HepG2 (cell line): ENCODE data around the gene NCAPD2. TPM values are rescaled to one million over a fixed set of nuclear protein-coding genes. Genes with fewer than 3 reads are reported as not detected.

Experiments used
- ARNTL ChIP-seq: sonication (generic); formaldehyde crosslinking; IDR thresholded peaks from 2 replicates; pipeline ENCODE4 v1.4.0; 2020; ENCODE audit warnings: mild to moderate bottlenecking, missing genetic modification reagents
- ELF3 ChIP-seq: IDR thresholded peaks from 2 replicates; pipeline ENCODE4 v1.6.1; 2016; ENCODE audit warnings: missing genetic modification reagents, missing compliant biosample characterization
- EZH2 ChIP-seq: conservative IDR thresholded peaks from 2 replicates; pipeline ENCODE4 v1.6.1; 2012; ENCODE audit warnings: mild to moderate bottlenecking, low read depth, low read length, moderate library complexity
- SNAPC2 ChIP-seq: sonication (generic); formaldehyde crosslinking; IDR thresholded peaks from 2 replicates; pipeline ENCODE4 v1.8.1; 2022; ENCODE audit warnings: mild to moderate bottlenecking, missing genetic modification reagents
- SOX6 ChIP-seq, 2 experiments: fragments of 450-650 bp in 1 of 2; sonication (generic) in 1 of 2; formaldehyde crosslinking in 1 of 2; IDR thresholded peaks; 2 replicates each; pipeline versions ENCODE4 v1.4.0 to v1.6.1; 2017 to 2020; ENCODE audit warnings: antibody characterized with exemption in 1 of 2, mild to moderate bottlenecking in 1 of 2, missing genetic modification reagents in 1 of 2
- THAP11 ChIP-seq: IDR thresholded peaks from 2 replicates; pipeline ENCODE4 v1.6.1; 2016; ENCODE audit warnings: missing biosample characterization, missing genetic modification reagents
- U2AF1 ChIP-seq: fragments of 200-400 bp; formaldehyde crosslinking; optimal IDR thresholded peaks from 2 replicates; pipeline ENCODE3; 2017; ENCODE audit warnings: mild to moderate bottlenecking, low read depth, low read length
- ZMYM3 ChIP-seq: sonication (generic); formaldehyde crosslinking; IDR thresholded peaks from 2 replicates; pipeline ENCODE4 v1.5.1; 2020; ENCODE audit warnings: mild to moderate bottlenecking, missing genetic modification reagents
- ZNF225 ChIP-seq: sonication (generic); formaldehyde crosslinking; IDR thresholded peaks from 2 replicates; pipeline ENCODE4 v1.4.0; 2020; ENCODE audit warnings: mild to moderate bottlenecking, missing genetic modification reagents
- ZNF703 ChIP-seq: sonication (generic); formaldehyde crosslinking; IDR thresholded peaks from 2 replicates; pipeline ENCODE4 v1.5.1; 2020; ENCODE audit warnings: missing genetic modification reagents, mild to moderate bottlenecking, moderate library complexity, borderline replicate concordance
- ZNF749 ChIP-seq: sonication (generic); formaldehyde crosslinking; IDR thresholded peaks from 2 replicates; pipeline ENCODE4 v1.8.0; 2022; ENCODE audit warnings: mild to moderate bottlenecking, missing genetic modification reagents, moderate library complexity, borderline replicate concordance
- ZNF839 ChIP-seq: sonication (generic); formaldehyde crosslinking; IDR thresholded peaks from 2 replicates; pipeline ENCODE4 v1.4.0; 2020; ENCODE audit warnings: missing genetic modification reagents, mild to moderate bottlenecking, borderline replicate concordance
- ZNF841 ChIP-seq: sonication (generic); formaldehyde crosslinking; IDR thresholded peaks from 2 replicates; pipeline ENCODE4 v1.8.1; 2023; ENCODE audit warnings: missing genetic modification reagents, borderline replicate concordance
- polyA plus RNA-seq, 8 experiments: library from polyadenylated mRNA; depleted of rRNA in 3 of 8; stranded (reverse) in 7 of 8; unstranded in 1 of 8; fragments of >200 nt; fragmentation: Illumina TruSeq in 4 of 8; extraction: Trizol in 4 of 8; gene quantifications; 2 replicates each; pipeline versions ENCODE4 v1.2.1 to v1.2.3, GENCODE V29; 2011 to 2016; ENCODE audit warnings: low read depth in 4 of 8, missing spikeins in 1 of 8, mixed read lengths in 1 of 8; ENCODE audit not compliant: insufficient read depth in 1 of 8
- total RNA-seq, 5 experiments: library from RNA; depleted of rRNA; stranded (reverse); fragments of >200 nt; fragmentation: Illumina TruSeq; extraction: Trizol; gene quantifications; 2 replicates each; pipeline ENCODE4 v1.2.3, GENCODE V29; 2016; ENCODE audit warnings: low read depth in 1 of 5
- TF ChIP-seq, protein P1 (sequence below): sonication (generic); formaldehyde crosslinking; IDR thresholded peaks from 2 replicates; pipeline ENCODE4; 2020; ENCODE audit warnings: missing genetic modification reagents, mild to moderate bottlenecking, borderline replicate concordance
- TF ChIP-seq, protein P2 (sequence below): fragments of 450-650 bp; IDR thresholded peaks from 2 replicates; pipeline ENCODE4 v1.6.1; 2016
- TF ChIP-seq, protein P3 (sequence below): sonication (generic); formaldehyde crosslinking; IDR thresholded peaks from 2 replicates; pipeline ENCODE4 v1.5.0; 2020; ENCODE audit warnings: missing genetic modification reagents
- TF ChIP-seq, protein P4 (sequence below): sonication (generic); formaldehyde crosslinking; IDR thresholded peaks from 2 replicates; pipeline ENCODE4 v1.4.0; 2020; ENCODE audit warnings: missing genetic modification reagents, borderline replicate concordance
- TF ChIP-seq, protein P5 (sequence below): sonication (generic); formaldehyde crosslinking; IDR thresholded peaks from 2 replicates; pipeline ENCODE4 v1.8.1; 2023; ENCODE audit warnings: mild to moderate bottlenecking, missing genetic modification reagents

Gene NCAPD2
- total and polyA plus RNA-seq, 2 of the 13 experiments (the other 11 are each of a cell fraction or from before 2014, with no cell fraction given): 51.1 to 65.6 TPM

DNA sequence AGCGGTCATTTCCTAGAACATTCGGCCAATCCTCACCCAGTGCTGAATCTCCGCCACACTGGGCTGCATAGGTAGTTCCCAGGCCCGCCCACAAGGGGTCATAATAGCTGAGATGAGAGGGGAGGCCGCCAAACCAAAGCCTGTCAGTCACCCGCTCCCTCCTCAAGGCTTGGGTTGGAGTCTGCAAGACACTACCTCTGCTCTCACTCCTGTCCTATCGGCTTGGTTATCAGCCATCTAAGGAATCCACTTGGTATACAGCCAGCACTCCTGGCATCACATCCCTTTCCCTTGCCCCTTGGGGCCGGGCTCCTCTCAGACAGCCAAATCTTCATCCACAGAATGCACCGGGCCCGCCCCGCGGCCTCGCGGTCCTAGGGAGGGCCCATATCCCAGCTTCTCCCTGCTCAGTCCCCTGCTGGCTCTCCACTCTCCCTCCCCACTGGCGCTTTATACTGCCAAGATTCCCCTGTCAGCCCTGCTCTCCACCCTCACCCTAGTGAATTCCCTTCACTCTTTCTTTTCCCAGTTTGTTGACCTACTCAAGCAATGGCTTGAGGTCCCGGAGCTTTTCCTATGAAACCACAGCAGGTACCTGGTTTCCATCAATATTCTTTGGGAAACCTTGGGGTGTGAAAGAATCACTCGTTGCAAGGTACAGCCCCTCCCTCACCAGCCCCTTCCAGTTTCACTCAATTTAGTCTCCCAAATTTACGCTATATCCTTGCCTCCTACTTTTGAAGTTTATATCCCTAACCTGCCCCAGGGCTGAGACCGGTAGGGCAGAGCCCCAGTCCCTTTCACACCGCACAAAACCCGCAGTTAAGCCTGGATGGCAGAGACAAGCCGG lies 60.5 kb downstream of the NCAPD2 start (continued):
- TF ChIP-seq ZNF225 (CRISPR knock-in tag): no peak
- TF ChIP-seq ZMYM3: no peak
- TF ChIP-seq, protein P1, sequence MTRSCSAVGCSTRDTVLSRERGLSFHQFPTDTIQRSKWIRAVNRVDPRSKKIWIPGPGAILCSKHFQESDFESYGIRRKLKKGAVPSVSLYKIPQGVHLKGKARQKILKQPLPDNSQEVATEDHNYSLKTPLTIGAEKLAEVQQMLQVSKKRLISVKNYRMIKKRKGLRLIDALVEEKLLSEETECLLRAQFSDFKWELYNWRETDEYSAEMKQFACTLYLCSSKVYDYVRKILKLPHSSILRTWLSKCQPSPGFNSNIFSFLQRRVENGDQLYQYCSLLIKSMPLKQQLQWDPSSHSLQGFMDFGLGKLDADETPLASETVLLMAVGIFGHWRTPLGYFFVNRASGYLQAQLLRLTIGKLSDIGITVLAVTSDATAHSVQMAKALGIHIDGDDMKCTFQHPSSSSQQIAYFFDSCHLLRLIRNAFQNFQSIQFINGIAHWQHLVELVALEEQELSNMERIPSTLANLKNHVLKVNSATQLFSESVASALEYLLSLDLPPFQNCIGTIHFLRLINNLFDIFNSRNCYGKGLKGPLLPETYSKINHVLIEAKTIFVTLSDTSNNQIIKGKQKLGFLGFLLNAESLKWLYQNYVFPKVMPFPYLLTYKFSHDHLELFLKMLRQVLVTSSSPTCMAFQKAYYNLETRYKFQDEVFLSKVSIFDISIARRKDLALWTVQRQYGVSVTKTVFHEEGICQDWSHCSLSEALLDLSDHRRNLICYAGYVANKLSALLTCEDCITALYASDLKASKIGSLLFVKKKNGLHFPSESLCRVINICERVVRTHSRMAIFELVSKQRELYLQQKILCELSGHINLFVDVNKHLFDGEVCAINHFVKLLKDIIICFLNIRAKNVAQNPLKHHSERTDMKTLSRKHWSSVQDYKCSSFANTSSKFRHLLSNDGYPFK: no peak
- TF ChIP-seq, protein P2, sequence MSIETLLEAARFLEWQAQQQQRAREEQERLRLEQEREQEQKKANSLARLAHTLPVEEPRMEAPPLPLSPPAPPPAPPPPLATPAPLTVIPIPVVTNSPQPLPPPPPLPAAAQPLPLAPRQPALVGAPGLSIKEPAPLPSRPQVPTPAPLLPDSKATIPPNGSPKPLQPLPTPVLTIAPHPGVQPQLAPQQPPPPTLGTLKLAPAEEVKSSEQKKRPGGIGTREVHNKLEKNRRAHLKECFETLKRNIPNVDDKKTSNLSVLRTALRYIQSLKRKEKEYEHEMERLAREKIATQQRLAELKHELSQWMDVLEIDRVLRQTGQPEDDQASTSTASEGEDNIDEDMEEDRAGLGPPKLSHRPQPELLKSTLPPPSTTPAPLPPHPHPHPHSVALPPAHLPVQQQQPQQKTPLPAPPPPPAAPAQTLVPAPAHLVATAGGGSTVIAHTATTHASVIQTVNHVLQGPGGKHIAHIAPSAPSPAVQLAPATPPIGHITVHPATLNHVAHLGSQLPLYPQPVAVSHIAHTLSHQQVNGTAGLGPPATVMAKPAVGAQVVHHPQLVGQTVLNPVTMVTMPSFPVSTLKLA: no peak
- TF ChIP-seq ZNF839: no peak
- TF ChIP-seq SOX6 (IDR thresholded peaks at IDR 0.05): no peak
- 0 out of 2 replicates have a peak, but pooled peaks have one; percentile 20 for TF ChIP-seq SOX6 (CRISPR knock-in tag; IDR thresholded peaks at IDR 0.05)
- no peak for TF ChIP-seq U2AF1
- TF ChIP-seq, protein P3, sequence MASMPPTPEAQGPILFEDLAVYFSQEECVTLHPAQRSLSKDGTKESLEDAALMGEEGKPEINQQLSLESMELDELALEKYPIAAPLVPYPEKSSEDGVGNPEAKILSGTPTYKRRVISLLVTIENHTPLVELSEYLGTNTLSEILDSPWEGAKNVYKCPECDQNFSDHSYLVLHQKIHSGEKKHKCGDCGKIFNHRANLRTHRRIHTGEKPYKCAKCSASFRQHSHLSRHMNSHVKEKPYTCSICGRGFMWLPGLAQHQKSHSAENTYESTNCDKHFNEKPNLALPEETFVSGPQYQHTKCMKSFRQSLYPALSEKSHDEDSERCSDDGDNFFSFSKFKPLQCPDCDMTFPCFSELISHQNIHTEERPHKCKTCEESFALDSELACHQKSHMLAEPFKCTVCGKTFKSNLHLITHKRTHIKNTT (CRISPR knock-in tag): no peak
- no peak; the same call in 1 of the 2 replicates for TF ChIP-seq ZNF749
- no peak for TF ChIP-seq SNAPC2 (CRISPR knock-in tag)
- TF ChIP-seq EZH2: no peak
- no peak for TF ChIP-seq ZNF841 (CRISPR knock-in tag)
- TF ChIP-seq, protein P4, sequence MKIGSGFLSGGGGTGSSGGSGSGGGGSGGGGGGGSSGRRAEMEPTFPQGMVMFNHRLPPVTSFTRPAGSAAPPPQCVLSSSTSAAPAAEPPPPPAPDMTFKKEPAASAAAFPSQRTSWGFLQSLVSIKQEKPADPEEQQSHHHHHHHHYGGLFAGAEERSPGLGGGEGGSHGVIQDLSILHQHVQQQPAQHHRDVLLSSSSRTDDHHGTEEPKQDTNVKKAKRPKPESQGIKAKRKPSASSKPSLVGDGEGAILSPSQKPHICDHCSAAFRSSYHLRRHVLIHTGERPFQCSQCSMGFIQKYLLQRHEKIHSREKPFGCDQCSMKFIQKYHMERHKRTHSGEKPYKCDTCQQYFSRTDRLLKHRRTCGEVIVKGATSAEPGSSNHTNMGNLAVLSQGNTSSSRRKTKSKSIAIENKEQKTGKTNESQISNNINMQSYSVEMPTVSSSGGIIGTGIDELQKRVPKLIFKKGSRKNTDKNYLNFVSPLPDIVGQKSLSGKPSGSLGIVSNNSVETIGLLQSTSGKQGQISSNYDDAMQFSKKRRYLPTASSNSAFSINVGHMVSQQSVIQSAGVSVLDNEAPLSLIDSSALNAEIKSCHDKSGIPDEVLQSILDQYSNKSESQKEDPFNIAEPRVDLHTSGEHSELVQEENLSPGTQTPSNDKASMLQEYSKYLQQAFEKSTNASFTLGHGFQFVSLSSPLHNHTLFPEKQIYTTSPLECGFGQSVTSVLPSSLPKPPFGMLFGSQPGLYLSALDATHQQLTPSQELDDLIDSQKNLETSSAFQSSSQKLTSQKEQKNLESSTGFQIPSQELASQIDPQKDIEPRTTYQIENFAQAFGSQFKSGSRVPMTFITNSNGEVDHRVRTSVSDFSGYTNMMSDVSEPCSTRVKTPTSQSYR: no peak
- no peak for TF ChIP-seq ZNF703 (CRISPR knock-in tag)
- TF ChIP-seq ELF3 (CRISPR knock-in tag): no peak
- TF ChIP-seq, protein P5, sequence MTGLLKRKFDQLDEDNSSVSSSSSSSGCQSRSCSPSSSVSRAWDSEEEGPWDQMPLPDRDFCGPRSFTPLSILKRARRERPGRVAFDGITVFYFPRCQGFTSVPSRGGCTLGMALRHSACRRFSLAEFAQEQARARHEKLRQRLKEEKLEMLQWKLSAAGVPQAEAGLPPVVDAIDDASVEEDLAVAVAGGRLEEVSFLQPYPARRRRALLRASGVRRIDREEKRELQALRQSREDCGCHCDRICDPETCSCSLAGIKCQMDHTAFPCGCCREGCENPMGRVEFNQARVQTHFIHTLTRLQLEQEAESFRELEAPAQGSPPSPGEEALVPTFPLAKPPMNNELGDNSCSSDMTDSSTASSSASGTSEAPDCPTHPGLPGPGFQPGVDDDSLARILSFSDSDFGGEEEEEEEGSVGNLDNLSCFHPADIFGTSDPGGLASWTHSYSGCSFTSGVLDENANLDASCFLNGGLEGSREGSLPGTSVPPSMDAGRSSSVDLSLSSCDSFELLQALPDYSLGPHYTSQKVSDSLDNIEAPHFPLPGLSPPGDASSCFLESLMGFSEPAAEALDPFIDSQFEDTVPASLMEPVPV (CRISPR knock-in tag): no peak
- TF ChIP-seq ARNTL (CRISPR knock-in tag): no peak
- TF ChIP-seq THAP11 (CRISPR knock-in tag): peak; percentile 36; the same call in 1 of the 2 replicates
